Subcutaneous adipose tissue (tissue), 4 donors: ENCODE data around the gene ULK4. TPM values are rescaled to one million over a fixed set of nuclear protein-coding genes. Genes with fewer than 3 reads are reported as not detected.

Experiments
- CTCF ChIP-seq: fragments of 450-650 bp; IDR thresholded peaks from one replicate; pipeline ENCODE4 v1.5.1; 2016; ENCODE audit warnings: low read depth, mild to moderate bottlenecking, control low read depth, antibody characterized with exemption, moderate library complexity
- total RNA-seq, 4 donors: library from RNA; depleted of rRNA; stranded (reverse); fragments of >200 nt; gene quantifications; one replicate each; pipeline ENCODE4 v1.1.0, GENCODE V29; 2016

The ULK4 gene
- total RNA-seq, 4 donors from 2014 or later: 10.6 to 32.0 (median 22.6) TPM

- TF ChIP-seq CTCF: no peak
These were observed 6.7 kb downstream of the ULK4 start for GRCh38 chr3:41955192-41955591.

GRCh38 chr3:41943311-41943843, 18.5 kb downstream of the ULK4 start:
- TF ChIP-seq CTCF: no peak

- no peak for TF ChIP-seq CTCF
These were observed 21.5 kb downstream of the ULK4 start for GRCh38 chr3:41940393-41940792.

- TF ChIP-seq CTCF: no peak
These were observed 25.5 kb downstream of the ULK4 start for GRCh38 chr3:41936384-41936783.

GRCh38 chr3:41933154-41933676, 28.7 kb downstream of the ULK4 start:
- no peak for TF ChIP-seq CTCF

- no peak for TF ChIP-seq CTCF
These were observed 29.4 kb downstream of the ULK4 start for GRCh38 chr3:41932464-41932863.

- no peak for TF ChIP-seq CTCF
These were observed 41.4 kb downstream of the ULK4 start for GRCh38 chr3:41920406-41920965.
